Measurements from ENCODE around the gene MTMR3.

The MTMR3 gene

GRCh38 chr22:30079952-30080533 lies 197.1 kb downstream of the MTMR3 start, which contains the start of gene HORMAD2:
TSS of gene HORMAD2 (plus strand) at chr22:30080464. CDS start at chr22:30093953, 13,489 bp downstream.
- peak within 1 kb of the TSS in 1 of 2 experiments; percentile 16 for H3K4me3 ChIP-seq (ENCODE audit: low read depth in 1 of 2, low read length in 1 of 2)
- peaks cover 0 to 8% of the 10 kb centered on the region in 2 experiments for H3K4me1 ChIP-seq (ENCODE audit: control insufficient read depth in 1 of 2, insufficient read depth in 1 of 2, low read depth in 1 of 2, low read length in 1 of 2)
- TF ChIP-seq CTCF (IDR thresholded peaks at IDR 0.05): no peak
- no peaks in the 10 kb centered on the region for H3K36me3 ChIP-seq
- H3K9me3 ChIP-seq: no peaks in the 10 kb centered on the region
- H3K27me3 ChIP-seq: peaks cover 51% of the 10 kb centered on the region
- H3K27ac ChIP-seq: no peak within 1 kb of the TSS
